RWPE1 (cell line): ENCODE measurements around the gene RNASEH2B.

ENCODE experiments used
- CTCF ChIA-PET: fragments of 350-600 bp; sonication (Branson Sonifier 250); formaldehyde crosslinking; extraction: SDS; loops from one replicate; lab custom pipeline; 2021; lab: Yijun Ruan, JAX
- POLR2A ChIA-PET: fragments of 400-600 bp; formaldehyde crosslinking; extraction: SDS; loops from one replicate; lab custom pipeline; 2020; ENCODE audit warnings: antibody characterized with exemption; ENCODE audit not compliant: low non-redundant PET; lab: Yijun Ruan, JAX
- DNase-seq: peaks from one replicate; pipeline ENCODE4 v3.0.0; 2012; ENCODE audit warnings: low spot score
- H3K27ac ChIP-seq: fragments of 450-650 bp; 2 replicates; pipeline ENCODE4 v1.5.1; 2017
- CTCF ChIP-seq: fragments of 450-650 bp; conservative IDR thresholded peaks from 2 replicates; pipeline ENCODE4 v1.5.1; 2017; ENCODE audit warnings: low read depth, mild to moderate bottlenecking

Gene RNASEH2B

GRCh38 chr13:50934735-50935435 lies 25.3 kb downstream of the RNASEH2B start:
- no peak for TF ChIP-seq CTCF
- ChIA-PET POLR2A (no interaction called here), CTCF (interaction anchor here (0.5 kb wide), 1 partner anchor 154 kb away, joined by 3 read pairs; no protein-coding TSS in a partner anchor)
- DNase-seq: no peak
- H3K27ac ChIP-seq: no peak overlapping the region

- CTCF ChIA-PET: interaction anchor here (0.6 kb wide), 2 partner anchors 123 to 140 kb away, joined by 3 to 4 read pairs; no protein-coding TSS in a partner anchor
- DNase-seq: no peak
- POLR2A ChIA-PET: no interaction called here
- H3K27ac ChIP-seq: no peak overlapping the region
- TF ChIP-seq CTCF: no peak
These were observed 27.1 kb downstream of the RNASEH2B start for GRCh38 chr13:50936679-50937078.

- DNase-seq: no peak
- ChIA-PET CTCF (no interaction called here), POLR2A (no interaction called here)
- no peak for TF ChIP-seq CTCF
- H3K27ac ChIP-seq: no peak overlapping the region
These were observed 30.9 kb downstream of the RNASEH2B start for GRCh38 chr13:50940509-50940908.

GRCh38 chr13:50941146-50941545 lies 31.6 kb downstream of the RNASEH2B start:
- ChIA-PET POLR2A (no interaction called here), CTCF (interaction anchor here (0.6 kb wide), 1 partner anchor 128 kb away, joined by 3 read pairs; no protein-coding TSS in a partner anchor)
- no peak for DNase-seq
- no peak overlapping the region for H3K27ac ChIP-seq
- no peak for TF ChIP-seq CTCF

- H3K27ac ChIP-seq: no peak overlapping the region
- ChIA-PET CTCF (no interaction called here), POLR2A (no interaction called here)
- DNase-seq: no peak
- TF ChIP-seq CTCF: no peak
These were observed 33.2 kb downstream of the RNASEH2B start for GRCh38 chr13:50942630-50943311.

- CTCF ChIA-PET: interaction anchor here (0.8 kb wide), 1 partner anchor 969 kb away, joined by 3 read pairs; no protein-coding TSS in a partner anchor
- TF ChIP-seq CTCF: no peak
- POLR2A ChIA-PET: no interaction called here
- DNase-seq: no peak
- H3K27ac ChIP-seq: no peak overlapping the region
These were observed 36.1 kb downstream of the RNASEH2B start for GRCh38 chr13:50945669-50946068.
